Right lobe of liver (tissue), 6 donors: ENCODE results near the gene TSPAN4. TPM values are rescaled to one million over a fixed set of nuclear protein-coding genes. Genes with fewer than 3 reads are reported as not detected.
A peak's percentile ranks its signal among the peaks of the same experiment; 100 is the strongest.

Source experiments
- ATAC-seq, 4 donors: fragments of 200-7000 bp; cut with Tn5 transposase; one replicate each; pipeline ENCODE4 v1.9.1; 2020; ENCODE audit warnings: mild to moderate bottlenecking in 4 of 4, moderate library complexity in 4 of 4
- DNase-seq, 3 donors: peaks; one replicate each; pipeline ENCODE4 v3.0.0-alpha.2; 2020
- H3K27ac ChIP-seq, 3 donors: fragments of 200-600 bp; one replicate each; pipeline ENCODE4 v1.8.0; 2022
- H3K27me3 ChIP-seq, 2 donors: fragments of 200-600 bp; one replicate each; pipeline ENCODE4 v1.8.0; 2022
- H3K36me3 ChIP-seq, 4 donors: fragments of 200-600 bp; sonication (generic) in 1 of 4; one replicate each; pipeline versions ENCODE4 v1.5.1 to v1.8.0; 2017 to 2022; ENCODE audit warnings: control low read depth in 1 of 4
- H3K4me1 ChIP-seq, 4 donors: fragments of 200-600 bp; sonication (generic) in 1 of 4; one replicate each; pipeline versions ENCODE4 v1.5.1 to v1.8.0; 2017 to 2022; ENCODE audit warnings: control low read depth in 1 of 4
- H3K4me3 ChIP-seq, 3 donors: fragments of 200-600 bp; one replicate each; pipeline ENCODE4 v1.8.0; 2022
- H3K9me3 ChIP-seq, 4 donors: fragments of 200-600 bp; sonication (generic) in 1 of 4; one replicate each; pipeline versions ENCODE4 v1.5.1 to v1.8.0; 2017 to 2022; ENCODE audit warnings: control low read depth in 1 of 4
- POLR2A ChIP-seq: fragments of 450-650 bp; IDR thresholded peaks from one replicate; pipeline ENCODE4 v1.6.1; 2017; ENCODE audit warnings: antibody characterized with exemption, mild to moderate bottlenecking
- WGBS: methylation state at CpG from one replicate; pipeline ENCODE4 v1.1.6; 2018; ENCODE audit warnings: low coverage, low lambda C conversion rate; ENCODE audit not compliant: insufficient coverage; ENCODE audit errors: missing lambda C conversion rate; 5-methylcytosine and 5-hydroxymethylcytosine counted together
- intact Hi-C, 2 donors: fragments of 100-400 bp; cut with DNase I; formaldehyde crosslinking; loops; one replicate each; pipeline versions ENCODE4 v1.11.2 to v1.14.1; 2022
- total RNA-seq, 6 experiments: library from RNA; depleted of rRNA in 2 of 6; stranded (reverse); fragments of >200 nt in 2 of 6; fragmentation: NEBNext Ultra II Directional in 3 of 6; extraction: Animal tissue kit (Norgen Biotek cat#: 25700) in 3 of 6; gene quantifications; one replicate each; pipeline versions ENCODE4 v1.1.0 to v1.2.4, GENCODE V29; 2016 to 2023
- TF ChIP-seq, protein P1 (sequence below), 4 donors: fragments of 200-600 bp in 3 of 4; fragments of 450-650 bp in 1 of 4; IDR thresholded peaks; one replicate each; pipeline versions ENCODE4 v1.5.1 to v1.8.0; 2016 to 2022; ENCODE audit warnings: antibody characterized with exemption in 4 of 4, mild to moderate bottlenecking in 2 of 4
- donor health status: DM: no; HTN: yes; CAD: no.
- donor health status: DM: no; HTN: no; CAD: no.
- donor health status: DM: no; HTN: no; CAD: no.
- donor health status: DM: no; HTN: yes; CAD: no.
- donor health status: DM: no; HTN: yes; CAD: no.

The TSPAN4 gene
- total RNA-seq, 6 experiments from 2014 or later = 14.9 to 80.6 (median 30.5) TPM

DNA sequence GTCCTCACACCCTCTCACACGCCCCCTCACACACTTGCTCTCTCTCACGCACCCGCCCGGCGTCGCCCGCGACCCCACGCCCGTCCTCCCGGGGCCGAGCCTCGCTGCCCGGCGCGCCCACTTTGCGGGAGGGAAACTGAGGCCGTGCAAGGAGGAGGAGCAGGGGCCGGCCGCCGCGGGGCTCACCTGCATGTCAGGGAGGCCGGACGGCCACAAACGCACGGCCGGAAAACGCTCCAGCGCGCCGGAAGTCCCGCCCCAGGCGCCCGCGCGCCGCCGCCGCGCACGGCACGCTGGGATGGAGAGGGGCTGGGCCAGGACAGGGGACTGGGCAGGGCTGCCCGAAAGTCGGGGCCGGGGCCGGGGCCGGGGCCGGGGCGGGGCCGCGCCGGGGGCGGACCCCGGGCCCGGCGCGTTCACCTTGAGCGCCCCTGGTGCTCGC, 68.0 kb downstream of the TSPAN4 start, which contains the start of gene CHID1:
Gene CHID1, minus strand, starts transcription at position 222 of the 442 bp plus-strand sequence. CDS start 5,994 bp downstream, outside the sequence.
- Histone ChIP-seq H3K9me3 (no peaks in the 10 kb centered on the region), H3K27ac (peak within 1 kb of the TSS; percentile 73 to 89 (median 87)), H3K4me1 (peaks cover 0 to 51% (median 17%) of the 10 kb centered on the region in 4 donors), H3K4me3 (peak within 1 kb of the TSS; percentile 79 to 83 (median 81)), H3K27me3 (no peaks in the 10 kb centered on the region), H3K36me3 (no peaks in the 10 kb centered on the region)
- WGBS = 0% methylated on average over 2 of the region's 59 CpGs
- TF ChIP-seq, protein P1, sequence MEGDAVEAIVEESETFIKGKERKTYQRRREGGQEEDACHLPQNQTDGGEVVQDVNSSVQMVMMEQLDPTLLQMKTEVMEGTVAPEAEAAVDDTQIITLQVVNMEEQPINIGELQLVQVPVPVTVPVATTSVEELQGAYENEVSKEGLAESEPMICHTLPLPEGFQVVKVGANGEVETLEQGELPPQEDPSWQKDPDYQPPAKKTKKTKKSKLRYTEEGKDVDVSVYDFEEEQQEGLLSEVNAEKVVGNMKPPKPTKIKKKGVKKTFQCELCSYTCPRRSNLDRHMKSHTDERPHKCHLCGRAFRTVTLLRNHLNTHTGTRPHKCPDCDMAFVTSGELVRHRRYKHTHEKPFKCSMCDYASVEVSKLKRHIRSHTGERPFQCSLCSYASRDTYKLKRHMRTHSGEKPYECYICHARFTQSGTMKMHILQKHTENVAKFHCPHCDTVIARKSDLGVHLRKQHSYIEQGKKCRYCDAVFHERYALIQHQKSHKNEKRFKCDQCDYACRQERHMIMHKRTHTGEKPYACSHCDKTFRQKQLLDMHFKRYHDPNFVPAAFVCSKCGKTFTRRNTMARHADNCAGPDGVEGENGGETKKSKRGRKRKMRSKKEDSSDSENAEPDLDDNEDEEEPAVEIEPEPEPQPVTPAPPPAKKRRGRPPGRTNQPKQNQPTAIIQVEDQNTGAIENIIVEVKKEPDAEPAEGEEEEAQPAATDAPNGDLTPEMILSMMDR (IDR thresholded peaks at IDR 0.05) = no peak
- no peak for TF ChIP-seq POLR2A
- ATAC-seq (peak; percentile 66 to 82 (median 70)), DNase-seq (peak; percentile 91 to 92 (median 92))
- intact Hi-C loops = no loop called here

DNA sequence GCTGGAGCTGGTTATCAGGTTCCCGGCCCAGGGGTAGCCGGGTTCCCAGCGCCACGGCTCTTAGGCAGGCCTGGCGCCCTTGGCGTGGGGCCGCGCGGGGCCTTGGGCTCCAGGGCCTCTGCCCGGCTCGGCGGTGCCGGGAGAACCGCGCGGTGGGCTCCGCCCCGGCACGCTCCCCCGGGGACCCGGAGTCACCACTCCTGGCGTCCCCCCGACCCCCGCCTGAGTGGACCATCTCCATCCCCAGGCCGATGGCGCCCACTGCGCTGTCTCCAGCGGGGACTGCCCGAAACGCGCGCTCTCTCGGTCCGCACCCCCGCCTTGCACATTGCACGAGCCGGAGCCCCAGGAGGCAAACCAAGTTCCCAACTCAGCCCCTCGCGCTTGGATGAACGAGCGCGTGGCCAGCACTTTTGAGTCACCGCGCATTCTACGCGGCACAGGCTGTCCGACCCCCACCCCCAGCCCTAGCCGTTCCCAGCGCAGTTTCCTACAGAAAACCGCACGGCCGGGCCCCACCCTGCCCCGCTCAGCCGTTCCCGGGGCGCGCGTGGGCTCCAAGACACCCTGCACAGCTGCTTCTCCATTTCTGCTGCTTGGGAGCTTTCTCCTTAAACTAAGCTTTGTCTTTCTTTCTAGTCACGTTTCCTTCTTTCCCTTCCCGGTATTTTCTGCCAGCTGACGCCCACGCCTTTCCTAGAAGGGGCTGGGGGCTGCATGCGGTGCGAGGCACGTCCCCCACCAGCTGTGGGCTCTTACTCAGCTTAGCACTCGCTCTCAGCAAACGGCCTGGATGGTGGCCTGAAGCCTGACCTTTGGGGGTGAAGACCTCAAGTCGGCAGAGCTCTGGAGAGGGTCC, 68.6 kb downstream of the TSPAN4 start:
- peak overlapping the region; percentile 79 to 83 (median 81) for H3K4me3 ChIP-seq
- DNase-seq (peak in 1 of 3 donors; percentile 46), ATAC-seq (peak in 3 of 4 donors; percentile 0 to 2 (median 1))
- peak; percentile 75 for TF ChIP-seq POLR2A
- TF ChIP-seq, protein P1 (IDR thresholded peaks at IDR 0.05) = peak in 1 of 4 donors; percentile 26
- 3% methylated on average over 11 of the region's 68 CpGs for WGBS
- H3K27ac ChIP-seq = peak overlapping the region; percentile 73 to 89 (median 87)
- H3K27me3 ChIP-seq = no peaks in the 10 kb centered on the region
- H3K9me3 ChIP-seq = no peaks in the 10 kb centered on the region
- intact Hi-C loops = no loop called here
- peaks cover 0 to 58% (median 17%) of the 10 kb centered on the region in 4 donors for H3K4me1 ChIP-seq
- H3K36me3 ChIP-seq = no peaks in the 10 kb centered on the region

DNA sequence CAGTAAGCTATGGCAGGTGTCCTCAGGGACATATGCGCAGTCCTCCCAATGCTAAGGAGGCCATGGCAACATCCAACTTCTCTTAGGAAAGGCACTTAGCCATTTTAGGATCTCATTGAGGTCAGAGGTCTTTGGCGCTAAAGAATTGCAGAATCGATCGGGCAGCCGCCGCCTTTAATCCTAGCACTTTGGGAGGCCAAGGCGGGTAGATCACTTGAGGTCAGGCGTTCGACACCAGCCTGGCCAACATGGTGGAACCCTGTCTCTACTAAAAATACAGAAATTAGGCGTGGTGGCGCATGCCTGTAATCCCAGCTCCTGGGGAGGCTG, 69.2 kb downstream of the TSPAN4 start:
- 16% methylated on average over 10 of the region's 11 CpGs for WGBS
- Histone ChIP-seq H3K4me1 (peaks cover 0 to 58% (median 17%) of the 10 kb centered on the region in 4 donors), H3K27ac (peak overlapping the region in 2 of 3 donors; percentile 87 to 89), H3K9me3 (no peaks in the 10 kb centered on the region), H3K4me3 (peak overlapping the region; percentile 79 to 83 (median 81)), H3K36me3 (no peaks in the 10 kb centered on the region), H3K27me3 (no peaks in the 10 kb centered on the region)
- no peak for TF ChIP-seq POLR2A
- TF ChIP-seq, protein P1 (IDR thresholded peaks at IDR 0.05) = no peak
- DNase-seq (no peak), ATAC-seq (peak in 1 of 4 donors; percentile 2)
- intact Hi-C loops = no loop called here

DNA sequence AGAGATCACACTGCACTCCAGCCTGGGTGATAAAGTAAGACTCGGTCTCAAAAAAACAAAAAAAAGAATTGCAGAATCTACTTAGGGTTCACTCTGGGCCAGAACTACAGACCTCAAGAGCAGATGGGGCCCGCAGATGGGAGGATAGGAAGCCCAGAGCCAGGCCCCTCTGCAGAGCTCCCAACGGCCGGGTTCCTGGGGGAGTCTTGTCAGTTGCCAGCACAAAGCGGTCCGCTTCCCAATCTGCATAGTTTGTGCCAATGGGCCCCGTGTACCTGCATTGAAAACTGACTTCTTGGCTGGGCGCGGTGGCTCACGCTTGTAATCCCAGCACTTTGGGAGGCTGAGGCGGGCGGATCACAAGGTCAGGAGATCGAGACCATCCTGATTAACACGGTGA, 69.6 kb downstream of the TSPAN4 start:
- Histone ChIP-seq H3K27me3 (no peaks in the 10 kb centered on the region), H3K36me3 (no peaks in the 10 kb centered on the region), H3K27ac (peak overlapping the region in 1 of 3 donors; percentile 89), H3K4me3 (no peak overlapping the region), H3K9me3 (no peaks in the 10 kb centered on the region), H3K4me1 (peaks cover 0 to 58% (median 17%) of the 10 kb centered on the region in 4 donors)
- DNase-seq = no peak
- intact Hi-C loops = no loop called here
- ATAC-seq = no peak
- 94% methylated on average over 2 of the region's 14 CpGs for WGBS
- TF ChIP-seq POLR2A = no peak
- TF ChIP-seq, protein P1 (IDR thresholded peaks at IDR 0.05) = no peak
